OCI-LY7 (cell line): ENCODE data around the gene SRSF10. TPM values are rescaled to one million over a fixed set of nuclear protein-coding genes. Genes with fewer than 3 reads are reported as not detected.

Experiments used
- BruUV-seq: library from RNA; stranded (reverse); fragments of 400-500 nt; replicated peaks from 2 replicates; lab custom pipeline; 2021; lab: Mats Ljungman, UMichigan
- CTCF ChIA-PET: fragments of 300-600 bp; sonication (Branson Sonifier 250); formaldehyde crosslinking; loops from one replicate; lab custom pipeline; 2022; ENCODE audit warnings: antibody characterized with exemption; ENCODE audit not compliant: unreplicated experiment; lab: Charles Lee
- POLR2A ChIA-PET: fragments of 300-600 bp; sonication (Branson Sonifier 250); formaldehyde crosslinking; loops from one replicate; lab custom pipeline; 2022; ENCODE audit warnings: antibody characterized with exemption; lab: Charles Lee
- DNase-seq: peaks from one replicate; pipeline ENCODE4 v3.0.0-alpha.2; 2015; ENCODE audit warnings: low spot score
- H2AFZ ChIP-seq: fragments of 200-600 bp; sonication (generic), shearing (Covaris generic); 2 replicates; pipeline ENCODE4 v1.6.1; 2014; ENCODE audit warnings: mild to moderate bottlenecking, antibody characterized with exemption, low read length, moderate library complexity
- H3K27ac ChIP-seq: fragments of 200-600 bp; sonication (generic); 2 replicates; pipeline ENCODE4 v1.5.1; 2014; ENCODE audit warnings: mixed run types, low read depth, mild to moderate bottlenecking, moderate library complexity, low read length, inconsistent platforms; ENCODE audit not compliant: poor library complexity, severe bottlenecking
- H3K36me3 ChIP-seq: fragments of 200-600 bp; sonication (generic); 2 replicates; pipeline ENCODE4 v1.6.1; 2014; ENCODE audit warnings: mild to moderate bottlenecking, antibody characterized with exemption, low read length, moderate library complexity, mixed read lengths; ENCODE audit not compliant: insufficient read depth
- H3K4me1 ChIP-seq: fragments of 200-600 bp; sonication (generic); 2 replicates; pipeline ENCODE4 v1.5.1; 2014; ENCODE audit warnings: mild to moderate bottlenecking, low read length; ENCODE audit not compliant: insufficient read depth, poor library complexity, severe bottlenecking
- H3K4me2 ChIP-seq: fragments of 200-600 bp; sonication (generic); 2 replicates; pipeline ENCODE4 v1.6.1; 2014; ENCODE audit warnings: mild to moderate bottlenecking, low read length
- H3K4me3 ChIP-seq: fragments of 200-600 bp; sonication (generic); 2 replicates; pipeline ENCODE4 v1.5.1; 2014; ENCODE audit warnings: mild to moderate bottlenecking, low read depth, low read length; ENCODE audit not compliant: poor library complexity, severe bottlenecking
- H3K79me2 ChIP-seq: fragments of 200-600 bp; sonication (generic); 2 replicates; pipeline ENCODE4 v1.6.1; 2016; ENCODE audit warnings: low read depth, mild to moderate bottlenecking, low read length, moderate library complexity, mixed read lengths; ENCODE audit not compliant: insufficient read depth
- H3K9me2 ChIP-seq: fragments of 200-600 bp; sonication (generic); 2 replicates; pipeline ENCODE4 v1.6.1; 2016; ENCODE audit warnings: mild to moderate bottlenecking, low read length, mixed read lengths; ENCODE audit not compliant: insufficient read depth
- H3K9me3 ChIP-seq: fragments of 200-600 bp; sonication (generic); 2 replicates; pipeline ENCODE4 v1.6.1; 2014; ENCODE audit warnings: mild to moderate bottlenecking, mixed run types, low read length, mixed read lengths
- H4K20me1 ChIP-seq: fragments of 200-600 bp; sonication (generic); 2 replicates; pipeline ENCODE4 v1.6.1; 2014; ENCODE audit warnings: mild to moderate bottlenecking, antibody characterized with exemption, low read length, moderate library complexity, mixed read lengths; ENCODE audit not compliant: insufficient read depth
- EZH2phosphoT487 ChIP-seq: fragments of 200-600 bp; sonication (generic); IDR thresholded peaks from 2 replicates; pipeline ENCODE4 v1.6.1; 2018; ENCODE audit warnings: low read depth, borderline replicate concordance, mild to moderate bottlenecking, mixed run types, antibody characterized with exemption, low read length, moderate library complexity, mixed read lengths
- intact Hi-C: fragments of 100-400 bp; cut with micrococcal nuclease; formaldehyde crosslinking; loops from one replicate; pipeline ENCODE4 v1.10.0; 2022; ENCODE audit not compliant: unreplicated experiment
- total RNA-seq, 2 experiments: library from RNA; depleted of rRNA in 1 of 2; stranded (reverse); fragments of >200 nt in 1 of 2; shearing (Covaris generic) in 1 of 2; gene quantifications; 2 replicates each; pipeline ENCODE4 v1.2.3, GENCODE V29; 2014 to 2022
- TF ChIP-seq, protein P1 (sequence below): fragments of 200-600 bp; sonication (generic); conservative IDR thresholded peaks from 2 replicates; pipeline ENCODE4 v1.5.1; 2014; ENCODE audit warnings: mild to moderate bottlenecking, antibody characterized with exemption, low read length, moderate library complexity, mixed read lengths

The SRSF10 gene
- total RNA-seq, 2 experiments from 2014 or later = 229 to 335 TPM

DNA sequence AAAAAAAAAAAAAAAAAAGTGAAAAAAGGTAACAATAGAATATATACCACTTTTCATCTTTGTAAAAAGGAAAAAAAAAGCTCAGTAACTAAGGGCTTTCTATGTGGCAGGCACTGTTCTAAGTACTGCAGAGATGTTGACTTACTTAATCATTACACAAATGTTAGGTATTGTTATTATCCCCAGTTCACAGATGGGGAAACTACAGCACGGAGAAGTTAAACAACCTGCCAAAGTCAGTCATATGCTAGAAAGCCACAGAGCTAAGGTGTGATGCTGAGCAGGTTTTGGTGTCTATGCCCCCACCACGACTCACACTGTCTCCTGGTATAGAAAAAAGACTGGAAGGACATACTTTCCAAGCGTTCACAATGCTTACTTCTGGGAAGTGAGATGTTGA is 27.1 kb downstream of the SRSF10 start:
- Histone ChIP-seq H3K36me3 (no peaks in the 10 kb centered on the region), H3K27ac (no peak overlapping the region), H3K9me2 (no peaks in the 10 kb centered on the region), H3K9me3 (no peaks in the 10 kb centered on the region), H3K4me3 (no peak overlapping the region), H3K79me2 (no peaks in the 10 kb centered on the region), H4K20me1 (no peaks in the 10 kb centered on the region), H2AFZ (peak overlapping the region; percentile 20; the same call in 1 of the 2 replicates), H3K4me2 (no peak overlapping the region), H3K4me1 (peaks cover 43% of the 10 kb centered on the region)
- no TSS peak for BruUV-seq
- CTCF ChIA-PET = no interaction called here
- TF ChIP-seq EZH2phosphoT487 = no peak
- TF ChIP-seq, protein P1, sequence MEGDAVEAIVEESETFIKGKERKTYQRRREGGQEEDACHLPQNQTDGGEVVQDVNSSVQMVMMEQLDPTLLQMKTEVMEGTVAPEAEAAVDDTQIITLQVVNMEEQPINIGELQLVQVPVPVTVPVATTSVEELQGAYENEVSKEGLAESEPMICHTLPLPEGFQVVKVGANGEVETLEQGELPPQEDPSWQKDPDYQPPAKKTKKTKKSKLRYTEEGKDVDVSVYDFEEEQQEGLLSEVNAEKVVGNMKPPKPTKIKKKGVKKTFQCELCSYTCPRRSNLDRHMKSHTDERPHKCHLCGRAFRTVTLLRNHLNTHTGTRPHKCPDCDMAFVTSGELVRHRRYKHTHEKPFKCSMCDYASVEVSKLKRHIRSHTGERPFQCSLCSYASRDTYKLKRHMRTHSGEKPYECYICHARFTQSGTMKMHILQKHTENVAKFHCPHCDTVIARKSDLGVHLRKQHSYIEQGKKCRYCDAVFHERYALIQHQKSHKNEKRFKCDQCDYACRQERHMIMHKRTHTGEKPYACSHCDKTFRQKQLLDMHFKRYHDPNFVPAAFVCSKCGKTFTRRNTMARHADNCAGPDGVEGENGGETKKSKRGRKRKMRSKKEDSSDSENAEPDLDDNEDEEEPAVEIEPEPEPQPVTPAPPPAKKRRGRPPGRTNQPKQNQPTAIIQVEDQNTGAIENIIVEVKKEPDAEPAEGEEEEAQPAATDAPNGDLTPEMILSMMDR = no peak
- POLR2A ChIA-PET = interaction anchor here (0.6 to 1.2 kb wide), 2 partner anchors 21 to 158 kb away, joined by 3 to 4 read pairs; no protein-coding TSS in a partner anchor
- DNase-seq = no peak
- intact Hi-C loops = no loop called here

GRCh38 chr1:23947366-23947765 is 32.8 kb downstream of the SRSF10 start:
- ChIA-PET POLR2A (interaction anchor here (0.7 to 2.1 kb wide), 3 partner anchors 9 to 42 kb away, joined by 4 to 11 read pairs (median 5); no protein-coding TSS in a partner anchor), CTCF (no interaction called here)
- BruUV-seq = no TSS peak
- intact Hi-C loops = no loop called here
- Histone ChIP-seq H3K27ac (no peak overlapping the region), H3K9me2 (no peaks in the 10 kb centered on the region), H3K4me3 (no peak overlapping the region), H3K4me2 (no peak overlapping the region), H3K79me2 (no peaks in the 10 kb centered on the region), H4K20me1 (no peaks in the 10 kb centered on the region), H3K4me1 (peaks cover 16% of the 10 kb centered on the region), H2AFZ (no peak overlapping the region), H3K9me3 (peaks cover 17% of the 10 kb centered on the region; the same call in 1 of the 2 replicates), H3K36me3 (no peaks in the 10 kb centered on the region; the same call in 1 of the 2 replicates)
- TF ChIP-seq EZH2phosphoT487 = no peak
- TF ChIP-seq, protein P1 = no peak
- no peak for DNase-seq

- ChIA-PET POLR2A (no interaction called here), CTCF (no interaction called here)
- H4K20me1 ChIP-seq = no peaks in the 10 kb centered on the region
- no TSS peak for BruUV-seq
- H3K9me3 ChIP-seq = no peaks in the 10 kb centered on the region
- H3K27ac ChIP-seq = no peak overlapping the region
- H3K9me2 ChIP-seq = no peaks in the 10 kb centered on the region
- H2AFZ ChIP-seq = no peak overlapping the region
- no peak overlapping the region for H3K4me2 ChIP-seq
- intact Hi-C loops = no loop called here
- no peak for DNase-seq
- peaks cover 54% of the 10 kb centered on the region for H3K4me1 ChIP-seq
- H3K4me3 ChIP-seq = no peak overlapping the region
- H3K36me3 ChIP-seq = no peaks in the 10 kb centered on the region
- no peaks in the 10 kb centered on the region for H3K79me2 ChIP-seq
- no peak for TF ChIP-seq EZH2phosphoT487
- TF ChIP-seq, protein P1 = no peak
Measured at GRCh38 chr1:23936481-23937176, 43.5 kb downstream of the SRSF10 start.
